ENCODE results near the gene ADAM21.
"Not testable (repeated sequence)": the region's sequence is repeated elsewhere in the genome, so short reads cannot be mapped to it uniquely, and the experiment has no call there.

ADAM21 gene

GRCh38 chr14:70451874-70452273, at the start of gene ADAM21:
TSS of gene ADAM21 (plus strand) at chr14:70452174. CDS start at chr14:70457500, 5,326 bp downstream.
- no peak for DNase-seq

GRCh38 chr14:70403335-70403734, 48.6 kb upstream of the ADAM21 start:
- DNase-seq, result peak; percentile 88

DNA sequence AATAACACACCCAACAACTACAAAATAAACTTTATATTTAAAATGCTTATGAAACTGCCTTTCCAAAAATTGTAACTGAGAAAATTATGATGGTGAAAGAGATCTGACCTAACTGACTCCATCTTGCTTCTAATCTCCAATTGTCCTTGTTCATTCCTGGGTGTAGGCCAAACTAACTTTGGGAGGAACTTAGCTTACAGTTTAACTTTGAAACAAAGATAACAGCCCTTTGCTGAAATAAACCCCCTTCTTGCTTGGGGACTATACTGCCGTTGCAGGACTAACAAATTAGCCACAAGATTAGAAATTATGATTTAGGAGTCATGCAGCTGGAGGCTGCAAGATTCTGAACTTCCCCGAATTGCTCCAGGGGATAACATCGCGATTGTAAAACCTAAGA, 45.8 kb upstream of the ADAM21 start:
- peak; percentile 83 for DNase-seq

DNA sequence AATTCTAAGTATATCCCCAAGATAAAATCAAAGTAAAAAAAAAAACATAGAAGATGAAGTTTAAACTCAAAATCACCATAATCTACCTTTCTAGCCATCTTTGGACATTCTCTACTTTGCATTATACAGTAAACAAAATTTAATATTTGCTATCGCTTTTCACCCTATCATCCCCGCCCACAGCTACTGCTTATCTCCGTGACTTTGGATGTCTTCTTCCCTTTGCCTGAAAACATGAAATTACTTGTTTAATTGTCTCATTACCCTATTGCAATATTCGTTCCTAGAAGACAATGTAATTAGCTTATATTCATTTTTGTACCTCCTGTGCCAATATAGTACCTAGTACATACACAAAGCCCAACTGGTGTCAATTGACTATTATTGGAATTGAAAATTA, 44.4 kb upstream of the ADAM21 start:
- peak; percentile 56 for DNase-seq

DNA sequence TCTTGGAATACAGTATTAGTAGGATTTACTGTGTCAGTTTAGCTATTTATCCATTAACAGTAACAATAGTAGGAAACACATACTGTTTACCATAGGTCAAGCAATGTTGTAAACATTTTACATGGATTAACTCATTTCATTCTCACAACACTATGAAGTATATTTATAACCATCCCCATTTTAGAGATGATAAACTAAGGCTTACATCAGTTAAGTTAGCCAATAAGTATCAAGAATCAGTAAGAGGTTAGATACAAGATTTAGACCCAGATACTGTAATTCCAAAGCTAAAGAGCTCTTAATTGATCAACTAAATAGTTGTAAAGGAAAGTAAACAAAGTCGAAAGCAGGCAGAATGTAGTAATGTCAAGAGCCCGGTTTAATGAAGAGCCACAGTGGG, 36.2 kb upstream of the ADAM21 start:
- DNase-seq, result no peak

GRCh38 chr14:70416338-70416724, 35.6 kb upstream of the ADAM21 start:
- peak; percentile 41 for DNase-seq

DNA sequence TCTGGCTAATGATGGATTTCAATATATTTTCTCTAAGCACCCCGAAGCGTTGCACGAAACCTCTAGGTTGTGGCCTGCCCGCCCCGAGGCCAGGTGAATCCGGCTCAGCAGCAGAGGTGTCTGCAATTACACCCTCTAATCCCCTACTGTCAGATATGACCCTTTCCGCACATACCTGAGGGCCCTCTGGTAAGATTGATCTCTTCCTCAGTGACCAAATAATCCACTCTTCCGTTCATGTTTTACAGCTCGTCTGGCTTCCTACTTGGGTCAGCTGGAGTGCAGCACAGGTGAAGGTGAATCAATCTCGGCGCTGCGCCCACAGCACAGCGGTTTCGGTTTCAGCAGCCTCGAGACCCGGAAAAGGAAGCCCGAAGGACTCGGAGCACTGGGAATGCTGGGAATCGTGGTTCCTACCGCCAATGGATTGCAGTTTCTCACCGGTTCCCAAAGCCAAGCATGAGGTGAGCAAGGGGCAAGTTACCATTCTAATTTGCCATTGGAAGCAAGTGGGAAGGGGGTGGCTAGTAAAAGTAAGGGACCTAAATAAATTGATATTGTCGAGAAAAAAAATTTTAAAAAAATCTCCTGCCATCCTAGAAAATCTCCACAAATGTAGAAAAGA, 35.1 kb upstream of the ADAM21 start, which contains the start of gene SYNJ2BP:
TSS of gene SYNJ2BP (minus strand) at position 366 of the 625 bp plus-strand sequence. CDS start at position 239, 127 bp downstream.
- peak; percentile 62 for DNase-seq

- DNase-seq, result not testable (repeated sequence)
Observed at GRCh38 chr14:70419270-70419931, 32.6 kb upstream of the ADAM21 start.

DNA sequence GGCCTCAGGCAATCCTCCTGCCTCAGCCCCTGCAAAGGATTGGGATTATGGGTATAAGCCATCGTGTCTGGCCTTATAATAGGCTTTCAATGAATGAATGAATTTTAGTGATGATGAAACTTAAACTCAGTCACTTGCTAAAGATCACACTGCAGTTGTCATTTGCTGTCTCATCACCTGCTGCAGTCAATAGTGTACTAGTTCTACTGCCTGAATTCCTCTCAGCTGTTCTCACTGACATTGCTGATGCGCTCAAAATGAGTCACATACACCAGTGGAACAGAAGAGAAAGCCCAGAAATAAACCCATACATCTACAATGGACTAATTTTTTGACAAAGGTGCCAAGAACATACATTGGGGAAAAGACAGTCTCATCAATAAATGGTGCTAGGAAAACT, 29.4 kb upstream of the ADAM21 start:
- no peak for DNase-seq

DNA sequence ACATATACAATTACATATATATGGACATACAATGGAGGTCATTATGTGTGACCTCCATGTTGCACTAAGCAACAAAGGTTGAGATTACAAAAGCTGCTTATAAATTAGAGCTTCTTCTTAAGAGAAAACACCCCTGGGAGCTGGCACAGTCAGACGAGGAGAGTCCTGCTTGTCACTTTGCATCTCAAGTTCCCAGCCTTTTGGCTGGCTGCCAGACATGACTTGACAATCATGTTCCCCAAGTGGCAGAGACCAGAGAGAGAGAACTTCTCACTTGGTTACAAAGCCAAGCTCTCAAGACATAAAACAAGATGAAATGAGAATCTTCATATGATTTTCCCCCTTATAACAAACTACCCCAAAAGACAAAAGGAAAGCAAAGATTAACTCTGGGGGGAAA, 26.6 kb upstream of the ADAM21 start:
- DNase-seq, result peak; percentile 92

DNA sequence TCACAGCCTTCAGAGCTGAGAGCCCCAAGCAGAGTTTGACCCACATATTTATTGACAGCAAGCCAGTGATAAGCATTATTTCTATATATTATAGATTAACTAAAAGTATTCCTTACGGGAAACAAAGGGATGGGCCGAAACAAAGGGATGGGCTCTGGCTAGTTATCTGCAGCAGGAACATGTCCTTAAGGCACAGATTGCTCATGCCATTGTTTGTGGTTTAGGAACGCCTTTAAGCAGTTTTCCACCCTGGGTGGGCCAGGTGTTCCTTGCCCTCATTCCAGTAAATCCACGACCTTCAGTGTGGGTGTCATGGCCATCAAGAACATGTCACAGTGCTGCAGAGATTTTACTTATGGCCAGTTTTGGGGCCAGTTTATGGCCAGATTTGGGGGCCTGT, 25.4 kb upstream of the ADAM21 start:
- not testable (repeated sequence) for DNase-seq

- DNase-seq, result no peak
Observed at GRCh38 chr14:70436867-70437266, 15.1 kb upstream of the ADAM21 start.

DNA sequence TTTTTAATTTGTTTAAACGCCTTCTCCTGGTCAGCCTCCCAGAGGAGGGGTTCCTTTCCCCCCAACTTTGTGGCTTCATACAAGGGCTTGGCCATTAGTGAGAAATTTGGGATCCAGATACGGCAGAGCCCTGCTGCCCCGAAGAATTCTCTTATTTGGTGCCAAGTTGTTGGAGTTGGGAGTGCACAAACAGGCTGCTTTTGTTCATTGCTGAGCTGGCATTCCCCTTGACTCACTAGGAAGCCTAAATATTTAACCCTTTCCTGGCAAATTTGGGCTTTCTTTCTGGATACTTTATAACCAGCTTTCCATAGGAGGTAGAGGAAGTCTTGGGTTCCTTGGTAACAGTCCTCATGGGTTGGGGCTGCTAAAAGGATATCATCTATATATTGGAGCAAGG, 10.3 kb upstream of the ADAM21 start:
- no peak for DNase-seq

DNA sequence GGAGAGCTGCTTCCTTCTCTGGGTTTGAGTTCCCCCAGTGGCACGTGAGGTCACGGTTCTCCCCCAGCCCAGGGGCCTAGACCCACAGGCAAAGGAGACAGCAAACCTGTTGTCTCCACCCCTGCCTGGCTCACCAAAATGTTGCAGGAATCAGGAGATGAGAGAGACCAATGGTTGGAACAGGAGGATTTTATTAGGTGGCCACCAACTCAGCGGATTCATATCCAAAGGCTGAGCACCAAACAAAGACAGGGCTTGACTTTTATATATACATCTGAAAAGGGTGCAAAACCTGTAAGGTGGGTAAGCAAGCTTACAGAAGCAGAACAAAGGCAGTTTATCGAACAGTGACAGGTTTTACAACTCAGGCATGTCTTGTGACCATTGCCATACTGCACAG, 9.2 kb upstream of the ADAM21 start:
- no peak for DNase-seq

- DNase-seq, result no peak
Observed at GRCh38 chr14:70448633-70449340, 3.2 kb upstream of the ADAM21 start.

DNA sequence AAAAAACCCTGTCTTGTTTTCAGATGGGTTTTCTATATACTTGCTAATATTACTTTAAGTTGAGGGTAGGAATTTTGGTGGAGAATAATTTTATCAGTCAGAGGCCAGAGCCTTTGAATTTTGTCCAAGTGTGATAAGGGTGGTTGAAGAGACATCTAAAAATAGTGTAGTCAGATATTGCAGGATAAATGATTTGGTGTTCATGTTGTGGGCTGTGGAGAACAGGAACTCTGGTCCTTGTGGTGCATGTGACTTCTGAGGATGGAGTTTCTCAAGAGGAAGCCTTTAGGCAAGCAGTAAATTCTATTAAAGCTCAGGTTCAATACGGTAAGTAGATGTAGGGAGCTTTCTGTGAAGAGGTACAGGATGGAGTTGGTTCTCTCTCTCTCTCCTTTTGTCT, 2.8 kb downstream of the ADAM21 start:
- peak; percentile 56 for DNase-seq

DNA sequence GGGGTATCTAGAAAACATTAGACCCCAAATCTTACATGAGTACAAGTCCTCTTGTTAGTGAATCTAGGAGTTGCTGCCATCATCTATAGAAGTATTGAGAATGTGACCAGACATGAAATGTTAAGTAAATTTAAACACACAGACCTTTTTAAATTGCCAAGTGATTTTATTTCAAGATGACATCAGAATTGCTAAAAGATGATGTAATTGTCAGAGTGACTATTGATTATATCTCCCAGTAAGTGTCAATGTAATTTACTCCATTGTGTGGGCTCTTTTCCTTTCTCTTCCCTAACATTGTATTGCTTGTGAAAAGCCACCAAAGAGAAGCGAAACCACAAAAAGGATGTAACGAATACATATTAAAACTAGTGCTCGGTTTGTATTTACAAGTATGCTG, 16.8 kb downstream of the ADAM21 start:
- DNase-seq, result no peak

DNA sequence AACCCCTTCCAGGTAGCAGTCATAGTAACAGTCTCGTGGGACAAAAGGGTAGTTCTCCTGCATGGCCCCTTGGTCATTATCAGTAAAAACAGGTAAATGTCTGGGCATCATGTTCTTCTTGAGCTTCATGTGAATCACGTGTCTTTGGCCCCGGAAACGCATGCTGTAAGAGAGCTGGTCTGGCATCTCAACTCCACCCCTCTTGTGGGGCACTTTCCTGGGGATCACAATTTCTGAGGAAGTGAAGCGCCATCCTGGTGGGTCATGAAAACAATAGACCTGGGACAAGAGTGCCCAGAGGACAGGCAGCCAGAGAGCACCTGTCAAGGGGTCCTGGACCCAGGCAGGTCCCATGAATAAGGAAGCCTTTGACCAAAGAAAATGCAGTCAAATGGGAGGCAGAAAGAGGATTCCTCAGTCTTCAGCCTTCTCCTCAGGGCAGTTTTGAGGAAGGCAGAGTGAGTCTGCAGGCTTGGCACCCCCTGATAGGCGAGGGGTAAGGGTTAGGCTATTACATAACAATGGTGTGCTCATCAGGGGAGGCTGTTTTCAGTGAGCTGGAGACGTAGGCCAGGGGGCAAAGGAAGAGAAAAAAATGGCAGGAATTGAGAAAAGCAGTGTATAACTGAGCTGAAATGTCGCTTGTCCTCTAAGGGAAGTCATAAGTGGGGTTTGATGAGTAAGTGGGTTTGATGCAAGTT, 19.0 kb downstream of the ADAM21 start:
- not testable (repeated sequence) for DNase-seq

- DNase-seq, result no peak
Observed at GRCh38 chr14:70472253-70473159, 20.5 kb downstream of the ADAM21 start.

- no peak for DNase-seq
Observed at GRCh38 chr14:70473825-70474224, 21.9 kb downstream of the ADAM21 start.

GRCh38 chr14:70475459-70475858, 23.5 kb downstream of the ADAM21 start:
- DNase-seq, result not testable (repeated sequence)

Data from hematopoietic multipotent progenitor cell treated with erythropoietin and hydrocortisone succinate and interleukin-3 and kit ligand, for 6 days (in vitro differentiated cells).